ENCODE results near the gene ABCC2.

Gene ABCC2

DNA sequence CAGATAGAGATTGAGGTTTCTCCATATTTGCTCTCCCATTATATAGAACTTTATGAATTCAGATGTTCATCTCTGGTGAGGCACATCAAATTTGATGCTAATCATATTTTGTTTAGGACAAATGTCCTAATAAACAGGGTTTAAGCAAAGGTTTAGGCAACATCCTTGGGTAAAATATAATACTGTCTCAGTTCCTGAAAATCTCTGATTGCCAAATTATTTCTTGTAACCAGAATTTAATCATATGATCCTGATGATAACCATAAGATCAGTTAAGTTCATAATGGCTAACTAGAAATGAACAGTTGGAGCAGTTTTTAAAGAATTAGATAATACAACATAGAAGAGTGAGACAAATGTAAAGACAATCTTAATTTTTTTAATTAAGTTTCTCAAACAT, 31.8 kb upstream of the ABCC2 start:
- no peak overlapping the region for H3K27ac ChIP-seq (ENCODE audit: low read depth, low read length)
- H3K79me2 ChIP-seq (ENCODE audit: control insufficient read depth, insufficient read depth, low read length, unreplicated experiment), result peaks cover 3% of the 10 kb centered on the region
- H3K4me1 ChIP-seq (ENCODE audit: control insufficient read depth, insufficient read depth, low read length, unreplicated experiment), result no peaks in the 10 kb centered on the region
- H3K4me3 ChIP-seq (ENCODE audit: low read depth, low read length), result no peak overlapping the region
- H2AFZ ChIP-seq (ENCODE audit: low read length, unreplicated experiment), result no peak overlapping the region
- peaks cover 28% of the 10 kb centered on the region for H3K36me3 ChIP-seq (ENCODE audit: insufficient read depth, low read length)
- no peaks in the 10 kb centered on the region for H3K27me3 ChIP-seq (ENCODE audit: insufficient read depth, low read length)

DNA sequence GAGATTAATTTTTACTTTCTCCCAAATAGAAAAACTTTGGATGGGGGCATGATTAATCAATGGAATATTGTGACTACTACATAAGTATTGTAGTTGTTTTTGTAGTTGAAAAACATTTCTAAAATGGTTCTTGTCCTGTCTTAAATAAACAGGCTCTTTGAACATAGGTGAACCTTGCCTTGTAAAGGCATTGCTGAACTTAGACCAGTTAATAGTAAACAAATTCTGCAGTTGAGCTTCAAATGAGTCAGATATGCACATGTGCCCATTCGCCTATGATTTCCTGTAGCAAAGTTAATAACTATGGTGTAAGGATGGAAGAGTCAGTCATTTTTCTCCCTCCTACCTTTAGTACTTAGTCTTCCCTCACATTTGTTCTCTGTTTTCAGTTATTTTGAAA, 27.8 kb upstream of the ABCC2 start:
- H3K36me3 ChIP-seq (ENCODE audit: insufficient read depth, low read length), result peaks cover 32% of the 10 kb centered on the region
- no peaks in the 10 kb centered on the region for H3K79me2 ChIP-seq (ENCODE audit: control insufficient read depth, insufficient read depth, low read length, unreplicated experiment)
- H3K27me3 ChIP-seq (ENCODE audit: insufficient read depth, low read length), result no peaks in the 10 kb centered on the region
- H3K4me3 ChIP-seq (ENCODE audit: low read depth, low read length), result no peak overlapping the region
- H3K27ac ChIP-seq (ENCODE audit: low read depth, low read length), result no peak overlapping the region
- H2AFZ ChIP-seq (ENCODE audit: low read length, unreplicated experiment), result no peak overlapping the region
- peaks cover 5% of the 10 kb centered on the region for H3K4me1 ChIP-seq (ENCODE audit: control insufficient read depth, insufficient read depth, low read length, unreplicated experiment)

DNA sequence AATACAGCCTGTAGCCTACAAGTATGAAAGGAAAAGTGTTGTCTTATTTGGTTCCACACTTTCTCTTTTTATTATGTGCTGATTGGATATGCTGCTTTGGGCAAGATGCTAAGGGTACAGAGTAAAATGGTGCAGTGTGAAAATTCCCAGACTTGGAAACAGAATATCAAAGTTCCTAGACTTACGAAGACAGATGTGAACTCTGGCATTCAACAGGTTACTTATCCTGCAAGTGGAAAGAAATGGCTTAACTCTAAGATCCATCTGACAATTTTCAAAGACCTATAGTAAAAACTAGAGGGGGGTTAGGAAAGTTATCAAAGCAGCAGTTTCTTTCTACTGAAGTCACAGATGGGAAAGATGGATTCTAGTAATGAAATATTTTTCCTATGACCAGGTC, 26.3 kb upstream of the ABCC2 start:
- Histone ChIP-seq H3K4me1 (ENCODE audit: control insufficient read depth, insufficient read depth, low read length, unreplicated experiment) (peaks cover 5% of the 10 kb centered on the region), H2AFZ (ENCODE audit: low read length, unreplicated experiment) (no peak overlapping the region), H3K36me3 (ENCODE audit: insufficient read depth, low read length) (peaks cover 42% of the 10 kb centered on the region), H3K79me2 (ENCODE audit: control insufficient read depth, insufficient read depth, low read length, unreplicated experiment) (no peaks in the 10 kb centered on the region), H3K27ac (ENCODE audit: low read depth, low read length) (no peak overlapping the region), H3K27me3 (ENCODE audit: insufficient read depth, low read length) (no peaks in the 10 kb centered on the region), H3K4me3 (ENCODE audit: low read depth, low read length) (no peak overlapping the region)

DNA sequence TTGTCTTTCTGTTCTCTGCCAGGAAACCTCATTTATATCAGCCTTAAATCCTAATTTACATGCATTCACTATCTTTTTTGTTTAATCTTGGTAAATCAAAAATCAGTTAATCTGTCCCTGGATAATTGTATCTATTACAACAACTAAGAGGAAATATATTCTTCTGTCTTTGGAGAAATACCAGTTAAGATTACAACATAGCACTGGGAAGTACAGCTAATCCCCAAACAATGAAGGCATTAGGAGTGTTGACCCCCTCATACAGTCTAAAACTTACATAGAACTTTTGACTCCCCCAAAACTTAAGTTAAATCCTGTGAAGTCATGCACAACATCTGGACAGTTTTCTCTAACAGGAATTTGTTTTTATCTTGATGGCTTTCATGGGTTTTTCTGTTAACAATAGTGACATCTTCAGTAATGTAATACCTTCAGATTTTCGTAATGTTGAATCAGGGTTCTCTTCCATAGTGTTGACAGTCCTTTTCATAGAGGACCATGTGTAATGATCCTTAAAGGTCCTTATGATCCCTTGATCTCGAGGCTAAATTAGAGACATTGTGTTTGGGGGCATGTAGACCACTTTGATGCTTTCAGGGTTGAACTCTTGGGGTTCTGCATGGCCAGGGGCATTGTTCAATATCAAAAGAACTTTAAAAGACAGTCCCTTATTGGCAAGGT, 24.1 kb upstream of the ABCC2 start:
- peaks cover 35% of the 10 kb centered on the region for H3K36me3 ChIP-seq (ENCODE audit: insufficient read depth, low read length)

DNA sequence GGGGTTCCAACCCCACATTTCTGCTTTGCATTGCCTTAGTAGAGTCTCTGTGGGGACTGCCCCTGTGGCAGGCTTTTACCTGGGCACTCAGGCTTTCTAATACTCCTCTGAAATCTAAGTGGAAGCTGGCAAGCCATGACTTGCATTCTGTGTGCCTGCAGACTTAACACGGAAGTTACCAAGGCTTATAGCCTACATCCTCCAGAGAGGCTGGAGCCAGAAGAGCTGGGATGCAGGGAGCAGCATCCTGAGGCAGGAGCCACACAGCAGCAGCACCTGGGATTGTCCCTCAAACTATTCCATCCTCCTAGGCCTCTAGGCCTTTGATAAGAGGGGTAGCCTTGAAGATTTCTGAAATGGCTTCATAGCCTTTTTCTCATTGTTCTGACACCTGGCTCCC, 22.1 kb upstream of the ABCC2 start:
- no peak overlapping the region for H3K4me3 ChIP-seq (ENCODE audit: low read depth, low read length)
- H3K36me3 ChIP-seq (ENCODE audit: insufficient read depth, low read length), result peaks cover 28% of the 10 kb centered on the region
- no peak overlapping the region for H3K27ac ChIP-seq (ENCODE audit: low read depth, low read length)
- no peaks in the 10 kb centered on the region for H3K27me3 ChIP-seq (ENCODE audit: insufficient read depth, low read length)
- H3K79me2 ChIP-seq (ENCODE audit: control insufficient read depth, insufficient read depth, low read length, unreplicated experiment), result no peaks in the 10 kb centered on the region
- peaks cover 5% of the 10 kb centered on the region for H3K4me1 ChIP-seq (ENCODE audit: control insufficient read depth, insufficient read depth, low read length, unreplicated experiment)
- H2AFZ ChIP-seq (ENCODE audit: low read length, unreplicated experiment), result no peak overlapping the region

More for the DNA sequence above, 24.1 kb upstream of the ABCC2 start:
- no peaks in the 10 kb centered on the region for H3K79me2 ChIP-seq (ENCODE audit: control insufficient read depth, insufficient read depth, low read length, unreplicated experiment)
- H3K27me3 ChIP-seq (ENCODE audit: insufficient read depth, low read length), result no peaks in the 10 kb centered on the region
- no peak overlapping the region for H2AFZ ChIP-seq (ENCODE audit: low read length, unreplicated experiment)
- peaks cover 5% of the 10 kb centered on the region for H3K4me1 ChIP-seq (ENCODE audit: control insufficient read depth, insufficient read depth, low read length, unreplicated experiment)
- no peak overlapping the region for H3K4me3 ChIP-seq (ENCODE audit: low read depth, low read length)
- H3K27ac ChIP-seq (ENCODE audit: low read depth, low read length), result peak overlapping the region; percentile 17; the same call in 1 of the 2 replicates

DNA sequence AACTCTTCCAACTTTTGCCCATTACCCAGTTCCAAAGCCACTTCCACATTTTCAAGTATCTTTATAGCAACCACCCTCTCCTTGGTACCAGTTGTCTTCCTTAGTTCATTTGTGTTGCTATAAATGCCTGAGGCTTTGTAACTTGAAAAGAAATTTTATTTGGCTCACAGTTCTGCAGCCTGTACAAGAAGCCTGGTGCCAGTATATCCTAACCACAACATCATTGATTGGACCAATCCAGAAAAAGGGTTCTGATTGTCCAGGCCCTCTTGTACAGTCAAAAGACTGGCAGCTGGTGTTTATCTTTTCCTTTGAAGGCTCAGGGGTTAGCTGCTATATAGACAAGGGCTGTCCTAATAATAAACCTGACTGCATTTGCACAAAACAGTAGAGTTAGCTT, 21.1 kb upstream of the ABCC2 start:
- H3K4me3 ChIP-seq (ENCODE audit: low read depth, low read length), result no peak overlapping the region
- H3K36me3 ChIP-seq (ENCODE audit: insufficient read depth, low read length), result peaks cover 28% of the 10 kb centered on the region
- no peak overlapping the region for H2AFZ ChIP-seq (ENCODE audit: low read length, unreplicated experiment)
- H3K27ac ChIP-seq (ENCODE audit: low read depth, low read length), result no peak overlapping the region
- H3K4me1 ChIP-seq (ENCODE audit: control insufficient read depth, insufficient read depth, low read length, unreplicated experiment), result peaks cover 5% of the 10 kb centered on the region
- no peaks in the 10 kb centered on the region for H3K27me3 ChIP-seq (ENCODE audit: insufficient read depth, low read length)
- no peaks in the 10 kb centered on the region for H3K79me2 ChIP-seq (ENCODE audit: control insufficient read depth, insufficient read depth, low read length, unreplicated experiment)

DNA sequence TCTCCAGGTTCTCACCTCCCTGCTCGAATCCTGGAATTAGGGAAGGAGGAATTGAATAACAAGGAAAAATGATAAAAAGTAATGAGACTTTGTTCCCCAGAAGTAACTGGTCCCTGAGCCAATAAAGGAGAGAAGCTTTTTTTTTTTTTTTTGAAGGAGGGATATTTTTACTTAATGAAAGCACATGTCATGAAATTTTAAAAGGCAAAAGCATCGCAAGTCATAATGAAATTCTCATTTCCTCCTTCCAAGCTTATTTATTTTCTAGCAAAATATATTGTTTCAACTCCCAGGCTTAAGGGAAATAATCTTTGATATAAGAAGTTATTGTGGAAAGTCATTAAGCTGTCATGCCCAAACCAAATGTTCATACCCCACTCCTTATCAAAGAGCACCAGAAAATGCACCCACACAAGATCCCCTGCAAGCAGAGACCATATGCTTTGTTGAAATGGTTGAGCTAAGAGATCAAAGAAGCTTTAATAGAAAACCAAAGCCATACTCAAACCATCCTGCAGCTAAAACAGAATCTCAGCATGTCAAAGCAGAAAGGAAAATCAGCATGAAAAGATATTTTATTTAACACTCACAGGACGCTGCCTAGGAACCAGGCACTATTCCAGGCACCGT, 16.7 kb upstream of the ABCC2 start:
- Histone ChIP-seq H3K27ac (ENCODE audit: low read depth, low read length) (no peak overlapping the region), H2AFZ (ENCODE audit: low read length, unreplicated experiment) (no peak overlapping the region), H3K4me1 (ENCODE audit: control insufficient read depth, insufficient read depth, low read length, unreplicated experiment) (peaks cover 4% of the 10 kb centered on the region), H3K79me2 (ENCODE audit: control insufficient read depth, insufficient read depth, low read length, unreplicated experiment) (no peaks in the 10 kb centered on the region), H3K4me3 (ENCODE audit: low read depth, low read length) (no peak overlapping the region), H3K36me3 (ENCODE audit: insufficient read depth, low read length) (peaks cover 4% of the 10 kb centered on the region; the same call in 1 of the 2 replicates), H3K27me3 (ENCODE audit: insufficient read depth, low read length) (no peaks in the 10 kb centered on the region)

DNA sequence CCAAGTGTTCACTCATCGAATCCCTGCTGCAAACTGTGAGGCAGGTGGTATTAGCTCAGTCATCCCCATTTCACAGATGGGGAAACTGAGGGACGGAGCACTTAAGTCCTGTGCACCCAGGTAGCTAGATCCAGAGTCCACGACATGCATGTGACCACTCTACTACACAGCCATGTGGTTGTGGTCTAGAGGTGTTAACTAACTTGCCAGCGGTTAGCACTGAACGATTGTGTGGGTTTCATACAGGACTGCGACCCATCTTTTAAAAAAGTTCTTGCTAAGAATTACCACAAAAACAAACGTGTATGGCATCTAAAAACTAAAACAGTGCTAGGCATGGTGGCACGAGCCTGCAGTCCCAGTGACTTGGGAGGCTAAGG, 16.1 kb upstream of the ABCC2 start:
- no peaks in the 10 kb centered on the region for H3K27me3 ChIP-seq (ENCODE audit: insufficient read depth, low read length)

DNA sequence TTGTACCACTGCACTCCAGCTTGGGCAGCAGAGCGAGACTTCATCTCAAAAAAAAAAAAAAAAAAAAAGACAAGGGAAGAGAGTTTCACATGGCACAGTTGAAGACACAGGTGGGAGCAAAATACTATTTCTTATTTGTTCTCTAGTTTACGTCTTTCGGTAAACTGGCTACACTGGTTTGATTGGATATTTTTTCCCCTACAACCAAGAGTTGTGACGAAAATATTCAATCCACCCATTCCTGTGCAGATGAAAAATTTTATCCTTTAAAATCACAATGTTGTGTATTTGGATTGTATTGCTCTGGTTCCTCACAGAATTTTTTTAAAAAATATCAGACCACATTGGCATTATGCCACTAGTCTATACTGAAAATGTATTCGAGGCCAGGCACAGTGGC, 14.5 kb upstream of the ABCC2 start:
- H3K79me2 ChIP-seq (ENCODE audit: control insufficient read depth, insufficient read depth, low read length, unreplicated experiment), result no peaks in the 10 kb centered on the region
- H3K27ac ChIP-seq (ENCODE audit: low read depth, low read length), result no peak overlapping the region

More for the DNA sequence above, 16.1 kb upstream of the ABCC2 start:
- Histone ChIP-seq H3K4me1 (ENCODE audit: control insufficient read depth, insufficient read depth, low read length, unreplicated experiment) (peaks cover 4% of the 10 kb centered on the region), H3K79me2 (ENCODE audit: control insufficient read depth, insufficient read depth, low read length, unreplicated experiment) (no peaks in the 10 kb centered on the region), H3K4me3 (ENCODE audit: low read depth, low read length) (no peak overlapping the region), H3K27ac (ENCODE audit: low read depth, low read length) (no peak overlapping the region), H2AFZ (ENCODE audit: low read length, unreplicated experiment) (no peak overlapping the region), H3K36me3 (ENCODE audit: insufficient read depth, low read length) (no peaks in the 10 kb centered on the region; the same call in 1 of the 2 replicates)

DNA sequence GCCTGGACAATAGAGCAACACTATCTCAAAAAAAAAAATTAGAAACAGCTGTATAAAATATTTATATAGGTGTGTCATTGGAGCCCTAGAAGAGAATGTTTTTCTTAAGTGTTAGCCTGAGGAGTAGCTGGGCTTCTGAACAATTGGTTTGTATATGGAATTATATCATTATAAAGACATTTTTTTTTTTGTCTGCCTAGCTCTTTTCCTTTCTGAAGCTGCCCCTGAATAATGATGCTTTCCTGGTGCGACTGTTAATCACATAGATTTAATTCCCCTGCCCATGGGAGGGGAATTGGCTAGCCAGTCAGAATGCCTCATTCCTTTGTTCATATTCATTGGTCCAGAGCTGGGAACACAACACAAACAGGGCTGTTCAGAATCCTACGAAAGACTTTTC, 13.9 kb upstream of the ABCC2 start:
- no peak overlapping the region for H2AFZ ChIP-seq (ENCODE audit: low read length, unreplicated experiment)
- H3K79me2 ChIP-seq (ENCODE audit: control insufficient read depth, insufficient read depth, low read length, unreplicated experiment), result no peaks in the 10 kb centered on the region
- H3K27me3 ChIP-seq (ENCODE audit: insufficient read depth, low read length), result no peaks in the 10 kb centered on the region
- H3K4me1 ChIP-seq (ENCODE audit: control insufficient read depth, insufficient read depth, low read length, unreplicated experiment), result peaks cover 4% of the 10 kb centered on the region
- no peaks in the 10 kb centered on the region; the same call in 1 of the 2 replicates for H3K36me3 ChIP-seq (ENCODE audit: insufficient read depth, low read length)
- H3K4me3 ChIP-seq (ENCODE audit: low read depth, low read length), result no peak overlapping the region
- H3K27ac ChIP-seq (ENCODE audit: low read depth, low read length), result no peak overlapping the region

More for the DNA sequence above, 14.5 kb upstream of the ABCC2 start:
- Histone ChIP-seq H3K27me3 (ENCODE audit: insufficient read depth, low read length) (no peaks in the 10 kb centered on the region), H3K4me3 (ENCODE audit: low read depth, low read length) (no peak overlapping the region), H2AFZ (ENCODE audit: low read length, unreplicated experiment) (no peak overlapping the region), H3K4me1 (ENCODE audit: control insufficient read depth, insufficient read depth, low read length, unreplicated experiment) (peaks cover 4% of the 10 kb centered on the region), H3K36me3 (ENCODE audit: insufficient read depth, low read length) (no peaks in the 10 kb centered on the region; the same call in 1 of the 2 replicates)

DNA sequence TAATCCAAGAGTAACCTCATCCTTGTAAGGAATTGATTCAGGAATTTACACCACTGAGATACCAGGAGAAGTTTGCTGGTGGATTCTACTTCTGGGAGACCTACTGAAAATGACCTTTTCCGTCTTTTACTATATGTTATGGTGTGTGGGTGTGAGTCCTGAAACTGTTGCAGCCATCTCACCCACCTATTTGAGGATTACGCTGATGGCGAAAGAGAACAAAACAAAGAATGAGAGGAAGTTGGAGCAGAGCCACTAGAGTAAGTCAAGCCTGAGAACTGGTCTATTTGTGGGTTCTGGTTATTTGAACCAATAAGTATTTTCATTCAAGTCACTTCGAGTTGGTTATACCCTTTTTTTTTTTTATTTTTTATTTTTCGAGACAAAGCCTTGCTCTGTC, 12.7 kb upstream of the ABCC2 start:
- H3K36me3 ChIP-seq (ENCODE audit: insufficient read depth, low read length), result no peaks in the 10 kb centered on the region
- H3K27ac ChIP-seq (ENCODE audit: low read depth, low read length), result no peak overlapping the region
- H3K4me1 ChIP-seq (ENCODE audit: control insufficient read depth, insufficient read depth, low read length, unreplicated experiment), result peaks cover 4% of the 10 kb centered on the region
- no peak overlapping the region for H2AFZ ChIP-seq (ENCODE audit: low read length, unreplicated experiment)
- H3K27me3 ChIP-seq (ENCODE audit: insufficient read depth, low read length), result no peaks in the 10 kb centered on the region
- no peak overlapping the region for H3K4me3 ChIP-seq (ENCODE audit: low read depth, low read length)
- H3K79me2 ChIP-seq (ENCODE audit: control insufficient read depth, insufficient read depth, low read length, unreplicated experiment), result no peaks in the 10 kb centered on the region
